Activated T-cell treated with anti-CD3 and anti-CD28 coated beads, Interleukin-2, amount 50 U/mL, for 72 hours (primary cell): ENCODE measurements around the gene OR8B4. TPM values are rescaled to one million over a fixed set of nuclear protein-coding genes. Genes with fewer than 3 reads are reported as not detected.
"Not testable (repeated sequence)": the region's sequence is repeated elsewhere in the genome, so short reads cannot be mapped to it uniquely, and the experiment has no call there.

Experiments used
- ATAC-seq, 2 donors: fragments of 150-1000 bp; cut with Tn5 transposase; replicated peaks in 1 of 2; 2 replicates each; pipeline ENCODE4 v1.10.0; 2021; ENCODE audit warnings: moderate library complexity in 2 of 2, mild to moderate bottlenecking in 1 of 2
- DNase-seq, 2 donors: peaks; one replicate each; pipeline ENCODE4 v3.0.0; 2021 to 2022; ENCODE audit warnings: mixed read lengths in 1 of 2
- H3K27ac Mint-ChIP-seq: one replicate; pipeline ENCODE4 v1.8.0; 2022; ENCODE audit warnings: mild to moderate bottlenecking, moderate library complexity, mixed read lengths
- H3K27me3 Mint-ChIP-seq: one replicate; pipeline ENCODE4 v1.8.0; 2022; ENCODE audit warnings: low read depth, mixed read lengths
- H3K36me3 Mint-ChIP-seq, 2 donors: one replicate each; pipeline ENCODE4 v1.8.0; 2022; ENCODE audit warnings: mixed read lengths in 2 of 2, mild to moderate bottlenecking in 1 of 2; ENCODE audit not compliant: insufficient read depth in 2 of 2
- H3K4me1 Mint-ChIP-seq: one replicate; pipeline ENCODE4 v1.8.0; 2022; ENCODE audit warnings: low read depth, mixed read lengths
- H3K4me3 Mint-ChIP-seq, 2 donors: one replicate each; pipeline ENCODE4 v1.8.0; 2022; ENCODE audit warnings: mild to moderate bottlenecking in 2 of 2, mixed read lengths in 2 of 2, moderate library complexity in 2 of 2
- H3K9me3 Mint-ChIP-seq, 2 donors: one replicate each; pipeline ENCODE4 v1.8.0; 2022; ENCODE audit warnings: mixed read lengths in 2 of 2
- total RNA-seq, 2 donors: library from RNA; stranded (reverse); gene quantifications; one replicate each; pipeline ENCODE4 v1.2.3, GENCODE V29; 2022

OR8B4 gene
- total RNA-seq, 2 donors from 2014 or later: not detected

DNA sequence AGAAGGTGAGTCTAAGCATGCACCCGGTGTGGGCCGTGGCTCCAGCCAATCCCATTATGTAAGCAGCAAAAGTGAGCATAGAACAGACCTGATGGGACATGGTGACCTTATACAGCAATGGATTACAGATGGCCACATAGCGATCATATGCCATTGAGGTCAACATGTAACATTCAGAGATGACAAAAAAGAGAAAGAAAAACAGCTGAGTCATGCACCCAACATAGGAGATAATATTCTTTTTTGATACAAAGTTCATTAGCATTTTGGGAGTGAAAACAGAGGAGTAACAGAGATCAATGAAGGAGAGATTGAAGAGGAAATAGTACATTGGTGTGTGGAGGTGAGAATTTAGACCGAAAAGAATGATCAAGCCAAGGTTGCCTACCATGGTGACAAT, 27.8 kb downstream of the OR8B4 start:
- not testable (repeated sequence) for H3K27ac Mint-ChIP-seq, H3K4me1 Mint-ChIP-seq, ATAC-seq, H3K27me3 Mint-ChIP-seq, DNase-seq, H3K4me3 Mint-ChIP-seq, H3K36me3 Mint-ChIP-seq, H3K9me3 Mint-ChIP-seq

GRCh38 chr11:124394408-124394807, 30.3 kb downstream of the OR8B4 start:
- DNase-seq: no peak
- no peak overlapping the region for H3K4me3 Mint-ChIP-seq
- no peaks in the 10 kb centered on the region for H3K36me3 Mint-ChIP-seq
- no peaks in the 10 kb centered on the region for H3K4me1 Mint-ChIP-seq
- no peak for ATAC-seq
- peaks cover 0 to 1% of the 10 kb centered on the region in 2 donors for H3K9me3 Mint-ChIP-seq
- H3K27me3 Mint-ChIP-seq: no peaks in the 10 kb centered on the region
- no peak overlapping the region for H3K27ac Mint-ChIP-seq

- no peak for DNase-seq
- ATAC-seq: no peak
- Mint-ChIP-seq H3K27ac (no peak within 1 kb of the TSS), H3K4me3 (no peak within 1 kb of the TSS), H3K4me1 (no peaks in the 10 kb centered on the region), H3K27me3 (no peaks in the 10 kb centered on the region), H3K9me3 (peaks cover 0 to 1% of the 10 kb centered on the region in 2 donors), H3K36me3 (no peaks in the 10 kb centered on the region)
Measured at GRCh38 chr11:124384399-124384798, 40.3 kb downstream of the OR8B4 start, which contains the start of gene OR8B2. OR8B2 (minus strand) TSS chr11:124384499; CDS start chr11:124383343, 1,156 bp downstream.

- H3K36me3 Mint-ChIP-seq, H3K4me3 Mint-ChIP-seq, ATAC-seq, H3K4me1 Mint-ChIP-seq, H3K9me3 Mint-ChIP-seq, H3K27ac Mint-ChIP-seq, H3K27me3 Mint-ChIP-seq, DNase-seq: not testable (repeated sequence)
Measured at GRCh38 chr11:124382857-124383256, 41.8 kb downstream of the OR8B4 start.

GRCh38 chr11:124380585-124380984, 44.1 kb downstream of the OR8B4 start:
- Mint-ChIP-seq H3K27ac (no peak overlapping the region), H3K36me3 (no peaks in the 10 kb centered on the region), H3K9me3 (no peaks in the 10 kb centered on the region), H3K27me3 (no peaks in the 10 kb centered on the region), H3K4me3 (no peak overlapping the region), H3K4me1 (no peaks in the 10 kb centered on the region)
- ATAC-seq: no peak
- DNase-seq: no peak

DNA sequence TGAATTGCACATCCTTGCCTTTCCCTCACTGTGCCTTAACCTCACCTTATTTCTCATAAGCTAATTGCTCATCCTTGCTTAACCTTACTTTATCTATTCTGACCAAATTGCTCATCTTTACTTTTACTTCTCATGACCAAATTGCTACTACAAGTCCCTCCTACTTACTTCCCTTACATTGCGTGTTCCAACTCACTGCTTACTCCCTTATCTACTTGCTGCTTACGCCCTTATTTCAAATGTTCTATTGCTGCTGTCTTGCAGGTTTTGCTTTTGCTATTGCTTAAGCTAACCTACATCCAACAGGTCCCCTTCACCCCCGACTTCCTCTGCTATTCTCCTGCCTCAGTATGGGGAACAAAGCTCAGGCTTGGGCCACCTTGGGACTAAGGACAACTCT, 48.4 kb downstream of the OR8B4 start:
- ATAC-seq (no peak), DNase-seq (no peak)
- no peak overlapping the region for H3K27ac Mint-ChIP-seq
- H3K9me3 Mint-ChIP-seq: no peaks in the 10 kb centered on the region
- H3K4me3 Mint-ChIP-seq: no peak overlapping the region
- no peaks in the 10 kb centered on the region for H3K36me3 Mint-ChIP-seq
- no peaks in the 10 kb centered on the region for H3K4me1 Mint-ChIP-seq
- H3K27me3 Mint-ChIP-seq: no peaks in the 10 kb centered on the region

Other genes starting within 250 kb of the OR8B4 start
- gene OR10D3, start 241.5 kb downstream of the OR8B4 start, total RNA-seq: not detected
- gene OR8G1, start 183.8 kb downstream of the OR8B4 start, total RNA-seq: not detected
- gene OR8G5, start 168.5 kb downstream of the OR8B4 start, total RNA-seq: not detected
- gene OR8D1, start 110.9 kb downstream of the OR8B4 start, total RNA-seq: not detected
- not detected for gene OR8D2, start 104.7 kb downstream of the OR8B4 start, total RNA-seq
- gene OR8B2, start 40.4 kb downstream of the OR8B4 start, total RNA-seq: not detected
- not detected for gene OR8B3, start 25.8 kb downstream of the OR8B4 start, total RNA-seq
- gene OR8B8, start 20.8 kb upstream of the OR8B4 start, total RNA-seq: not detected
- gene OR8B12, start 118.8 kb upstream of the OR8B4 start, total RNA-seq: not detected
- gene OR8A1, start 145.1 kb upstream of the OR8B4 start, total RNA-seq: not detected
- gene PANX3, start 186.6 kb upstream of the OR8B4 start, total RNA-seq: not detected
- 10 to 100 TPM; 45.5 to 50.8 TPM for gene TBRG1, start 198.0 kb upstream of the OR8B4 start, total RNA-seq
- gene SIAE, start 248.9 kb upstream of the OR8B4 start, total RNA-seq: 10 to 100 TPM in 1 of 2 donors, 1 to 10 TPM in 1; 8.4 to 12.0 TPM
- gene SPA17, start 249.0 kb upstream of the OR8B4 start, total RNA-seq: 1 to 10 TPM; 2.5 to 2.6 TPM